AG20443 (cell line): ENCODE measurements around the gene TTLL10.

ENCODE experiments used
- DNase-seq: peaks from one replicate; pipeline ENCODE4 v3.0.0; 2012; ENCODE audit warnings: low spot score, mixed read lengths

Gene TTLL10

GRCh38 chr1:1207571-1207892, 33.9 kb downstream of the TTLL10 start:
- no peak for DNase-seq

DNA sequence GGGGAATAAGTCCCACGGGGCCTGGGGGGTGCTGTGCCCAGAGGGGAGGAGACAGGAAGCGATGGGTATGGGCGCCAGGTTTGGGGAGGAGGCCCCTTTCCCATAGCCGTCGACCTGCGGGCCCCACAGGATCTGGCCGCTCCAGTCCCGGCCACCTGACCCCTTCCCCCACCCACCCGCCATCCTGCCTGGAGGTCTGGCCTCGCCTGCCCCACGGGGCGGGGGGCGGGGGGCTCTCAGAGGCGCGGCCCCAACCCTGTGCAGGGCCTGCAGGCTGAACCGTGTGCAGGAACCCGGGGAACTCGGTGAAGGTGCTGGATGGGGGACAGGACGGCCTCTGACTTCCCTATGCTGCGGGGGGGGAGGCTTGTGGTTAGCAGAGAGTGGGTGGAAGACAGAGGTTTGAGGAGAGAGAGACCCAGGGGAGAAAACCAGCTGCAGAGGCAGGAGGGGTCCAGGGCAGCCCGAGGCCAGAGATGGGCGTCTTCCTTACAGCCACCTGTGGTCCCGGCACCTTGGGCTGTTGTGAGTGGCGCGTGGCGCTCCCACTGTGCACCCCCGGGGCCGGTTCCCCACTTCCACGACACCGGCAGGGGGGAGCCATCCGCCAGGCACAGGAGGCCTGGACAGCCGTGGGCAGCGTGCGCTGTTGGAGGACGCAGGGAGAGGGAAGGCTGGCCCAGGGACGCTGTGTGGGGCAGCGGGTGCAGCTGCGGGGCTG, 35.2 kb downstream of the TTLL10 start:
- no peak for DNase-seq

GRCh38 chr1:1210726-1211540, 37.3 kb downstream of the TTLL10 start:
- DNase-seq = no peak

DNA sequence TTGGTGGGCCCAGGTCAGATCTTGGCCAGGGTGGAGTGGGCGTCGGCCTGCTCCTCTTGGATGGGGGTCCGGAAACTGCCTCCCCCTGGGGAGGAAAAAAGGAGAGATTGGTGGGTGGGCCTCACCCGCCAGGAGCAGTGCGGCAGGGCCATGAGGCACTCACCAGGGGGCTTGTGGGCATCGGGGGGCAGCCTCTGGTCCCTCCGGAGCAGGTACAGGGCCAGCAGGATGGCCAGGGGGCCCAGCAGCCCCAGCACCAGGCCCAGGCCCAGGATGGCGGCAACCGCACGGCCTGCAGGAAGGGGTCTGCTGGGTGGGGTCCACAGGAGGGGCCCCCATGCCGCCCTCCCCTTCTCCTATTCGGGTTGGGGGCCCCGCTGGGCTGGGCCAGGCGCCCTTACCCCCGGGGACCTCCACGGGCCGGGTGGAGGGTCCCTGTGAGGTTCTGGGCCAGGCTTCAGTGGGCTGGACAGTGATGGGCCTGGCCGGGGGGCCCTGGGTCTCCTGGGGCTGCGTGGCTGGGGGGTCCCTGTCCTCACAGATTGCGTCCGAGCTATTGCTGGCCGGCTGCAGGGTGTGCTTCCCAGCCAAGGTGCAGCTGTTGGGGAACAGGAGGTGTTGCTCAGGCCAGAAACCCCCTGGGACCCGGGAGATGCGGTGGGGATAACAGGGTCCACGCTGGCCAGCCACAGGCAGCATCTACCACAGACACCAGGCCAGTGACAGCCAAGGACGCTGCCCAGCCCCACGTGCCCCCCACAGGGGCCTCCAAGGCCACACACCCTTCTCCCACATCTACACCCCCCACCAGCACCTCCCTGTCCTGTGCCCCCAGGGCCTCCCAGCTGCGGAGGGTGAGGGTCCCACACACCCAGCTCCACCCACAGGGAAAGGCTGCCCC, 38.1 kb downstream of the TTLL10 start:
- no peak for DNase-seq

- no peak for DNase-seq
Observed at GRCh38 chr1:1212780-1213344, 39.2 kb downstream of the TTLL10 start.

DNA sequence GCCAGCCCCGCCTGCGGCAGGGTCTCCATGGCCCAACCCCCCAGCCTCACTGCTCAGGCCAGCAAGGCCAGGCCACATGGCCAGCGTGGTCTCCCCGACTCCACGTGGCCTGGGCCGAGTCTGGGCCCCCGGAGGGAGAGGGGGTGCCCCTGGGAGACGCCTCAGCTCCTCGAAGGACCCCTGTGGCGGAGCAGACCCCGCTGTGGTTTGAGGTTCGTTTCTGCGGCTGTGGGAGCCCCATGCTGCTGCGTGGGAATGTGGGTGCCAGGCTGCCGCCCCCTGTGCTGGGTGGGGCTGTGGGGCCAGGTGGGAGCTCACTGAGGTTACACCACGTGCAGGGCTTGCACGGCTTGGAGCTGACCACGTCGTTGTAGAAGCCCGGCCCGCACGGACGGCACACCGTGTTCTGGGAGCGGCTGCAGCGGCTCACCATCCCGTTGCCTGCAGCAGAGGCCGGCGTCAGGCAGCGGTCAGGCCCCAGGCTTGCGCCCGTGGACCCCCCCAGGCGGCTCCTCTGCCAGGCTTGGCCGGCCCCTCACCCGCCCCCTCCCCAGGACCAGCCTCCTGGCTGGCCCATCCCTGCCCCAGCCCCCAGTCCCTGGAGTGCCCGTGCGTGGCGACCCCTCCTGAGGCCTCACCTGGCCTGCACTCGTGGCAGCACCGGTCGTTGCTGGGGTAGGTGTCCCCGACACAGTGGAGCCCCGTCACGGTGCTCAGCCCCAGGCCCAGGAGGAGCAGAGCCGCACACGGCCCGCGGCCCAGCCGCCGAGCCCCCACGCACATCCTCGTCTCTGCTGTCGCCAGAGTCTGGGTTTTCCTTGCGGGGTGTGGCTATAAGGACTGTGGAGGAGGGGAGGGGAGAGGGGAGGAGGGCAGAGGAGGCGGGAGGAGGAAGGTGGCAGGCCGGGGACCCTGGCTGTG, 39.9 kb downstream of the TTLL10 start, which contains the start of gene TNFRSF4:
Gene TNFRSF4, minus strand, starts transcription at position 809 of the 921 bp plus-strand sequence. Its CDS starts 26 bp downstream, at position 783.
- no peak for DNase-seq

- DNase-seq = no peak
Observed at GRCh38 chr1:1215080-1215676, 41.5 kb downstream of the TTLL10 start.

DNA sequence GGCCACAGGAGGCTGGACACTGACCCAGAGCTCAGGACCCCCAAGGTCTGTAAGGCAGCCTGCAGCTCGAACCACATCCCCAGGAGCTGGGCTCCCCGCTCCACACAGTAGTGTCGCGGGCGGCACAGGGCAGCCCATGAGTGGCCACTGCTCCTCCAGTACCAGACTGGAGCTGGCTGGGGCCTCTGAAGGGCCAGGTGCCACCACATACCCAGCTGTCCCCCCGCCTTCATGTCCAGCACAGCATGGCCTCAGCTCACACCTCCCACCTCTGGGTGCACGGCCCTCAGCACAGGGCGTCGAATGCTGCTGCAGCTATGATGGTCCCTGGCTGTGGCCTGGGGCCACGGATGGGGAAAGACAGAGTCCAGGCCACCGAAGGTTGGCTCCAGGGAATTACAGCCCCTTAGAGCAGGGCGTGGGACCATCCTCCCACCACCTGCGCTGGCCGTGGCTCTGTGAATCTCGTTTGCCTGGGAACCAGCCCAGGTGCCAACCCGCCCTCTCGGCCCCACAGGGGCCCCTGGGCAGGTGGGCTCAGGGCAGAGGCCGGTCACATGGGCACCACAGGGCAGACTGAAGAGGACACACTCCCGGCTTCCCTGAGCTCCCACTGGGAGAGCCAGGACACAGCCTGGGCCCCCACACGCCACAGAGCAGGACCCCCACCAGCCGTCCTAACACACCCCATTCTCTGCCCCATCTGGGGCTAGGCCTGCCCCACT, 42.4 kb downstream of the TTLL10 start:
- no peak for DNase-seq

GRCh38 chr1:1216770-1217620, 43.3 kb downstream of the TTLL10 start:
- no peak for DNase-seq

GRCh38 chr1:1217621-1218523, 44.2 kb downstream of the TTLL10 start:
- no peak for DNase-seq

DNA sequence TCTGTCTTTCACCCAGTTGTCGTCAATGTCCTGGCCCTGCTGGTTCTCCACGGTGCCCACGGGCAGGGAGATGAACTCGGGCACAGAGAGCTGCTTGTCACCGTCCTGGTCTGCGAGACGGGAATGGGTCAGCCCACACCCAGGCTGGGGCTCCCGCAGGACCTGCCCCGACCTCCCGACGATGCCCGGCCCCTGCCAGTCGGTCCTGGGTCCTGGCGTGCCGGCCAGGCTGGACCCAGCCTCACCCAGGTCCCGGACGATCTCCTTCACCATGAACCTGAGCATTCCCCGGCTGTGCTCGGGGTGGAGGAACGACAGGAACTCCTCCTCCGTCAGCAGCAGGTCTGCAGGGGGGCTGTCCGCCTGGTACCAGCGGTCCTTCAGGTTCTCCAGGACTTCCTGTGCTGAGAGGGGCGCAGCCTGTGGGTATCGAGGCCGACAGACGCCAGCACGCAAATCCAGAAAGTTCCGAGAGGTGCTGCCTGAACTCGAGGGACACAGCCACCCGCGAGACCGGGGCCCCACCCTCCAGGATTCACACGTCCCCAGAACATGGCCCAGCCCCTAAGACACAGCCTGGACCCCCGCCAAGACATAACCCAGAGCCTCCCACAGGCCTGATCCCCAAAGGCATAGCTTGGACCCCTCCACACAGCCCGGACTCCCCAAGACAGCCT, 45.0 kb downstream of the TTLL10 start:
- no peak for DNase-seq

DNA sequence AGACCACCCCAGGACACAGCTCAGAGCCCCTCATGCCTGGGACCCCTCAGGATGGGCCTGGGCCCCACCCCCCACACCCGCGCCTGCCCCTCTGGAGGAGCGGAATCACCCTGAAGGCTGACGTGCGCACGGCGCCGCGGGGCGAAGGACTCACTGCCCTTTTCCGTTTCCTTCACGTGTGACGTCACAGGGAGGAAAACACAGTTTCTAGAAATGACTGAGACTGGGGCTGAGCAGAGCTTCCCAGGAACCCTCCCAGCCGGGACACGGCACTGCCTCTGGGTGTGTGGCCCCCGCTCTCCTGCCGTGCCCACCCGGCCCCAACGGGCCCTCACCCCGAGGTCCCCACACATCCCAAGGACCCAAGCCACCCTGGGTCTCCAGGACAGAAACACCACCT, 45.7 kb downstream of the TTLL10 start:
- DNase-seq = no peak

DNA sequence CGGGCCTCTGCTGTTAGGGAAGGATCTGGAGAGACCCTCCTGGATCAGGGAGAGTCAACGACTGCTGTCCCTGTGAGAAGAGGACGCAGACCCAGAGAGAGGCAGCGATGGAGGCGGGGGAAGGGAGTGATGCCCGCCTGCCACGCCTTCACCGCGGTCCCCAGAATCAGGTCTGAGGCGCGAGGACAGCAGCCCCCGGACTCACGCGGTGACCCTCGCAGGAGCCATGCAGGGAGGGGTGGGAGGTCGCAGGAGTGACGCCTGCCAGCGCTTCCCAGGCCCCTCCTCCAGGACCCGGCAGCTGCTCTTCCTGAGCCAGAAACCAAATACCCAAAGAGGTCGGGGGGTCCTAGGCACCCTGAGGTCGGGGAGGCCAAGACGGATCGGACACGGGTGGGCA, 46.5 kb downstream of the TTLL10 start:
- no peak for DNase-seq

DNA sequence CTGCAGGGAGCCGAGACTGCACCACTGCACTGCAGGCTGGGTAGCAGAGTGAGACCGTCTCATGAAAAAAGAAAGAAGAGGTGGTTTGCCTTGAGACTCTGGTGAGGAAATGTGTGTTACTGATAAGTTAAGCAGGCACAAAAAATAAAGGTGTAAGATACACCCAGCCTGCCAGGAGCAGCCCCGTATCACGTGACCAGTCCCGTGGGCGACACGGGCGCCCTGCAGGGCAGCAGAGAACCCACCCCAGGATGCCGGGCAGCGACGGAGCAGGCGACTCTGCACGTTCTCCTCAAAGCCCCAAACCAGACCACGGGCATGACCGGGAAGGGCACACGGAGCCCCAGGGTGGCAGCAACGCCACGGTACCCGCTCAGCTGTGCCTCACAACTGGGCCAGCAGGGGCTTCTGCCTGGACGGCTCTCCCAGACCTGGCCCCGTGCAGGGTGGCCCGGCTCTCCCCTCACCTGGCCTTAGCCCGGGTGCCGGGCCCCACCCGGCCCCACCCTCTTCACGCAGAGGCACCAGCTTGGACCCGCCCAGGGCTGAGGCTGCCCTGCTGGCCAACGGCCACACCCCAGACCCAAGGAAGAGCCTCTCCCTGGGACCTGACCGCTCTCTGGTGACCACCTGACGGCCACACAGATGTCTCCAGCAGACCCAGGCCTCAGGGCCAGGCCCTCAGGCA, 48.4 kb downstream of the TTLL10 start:
- no peak for DNase-seq

DNA sequence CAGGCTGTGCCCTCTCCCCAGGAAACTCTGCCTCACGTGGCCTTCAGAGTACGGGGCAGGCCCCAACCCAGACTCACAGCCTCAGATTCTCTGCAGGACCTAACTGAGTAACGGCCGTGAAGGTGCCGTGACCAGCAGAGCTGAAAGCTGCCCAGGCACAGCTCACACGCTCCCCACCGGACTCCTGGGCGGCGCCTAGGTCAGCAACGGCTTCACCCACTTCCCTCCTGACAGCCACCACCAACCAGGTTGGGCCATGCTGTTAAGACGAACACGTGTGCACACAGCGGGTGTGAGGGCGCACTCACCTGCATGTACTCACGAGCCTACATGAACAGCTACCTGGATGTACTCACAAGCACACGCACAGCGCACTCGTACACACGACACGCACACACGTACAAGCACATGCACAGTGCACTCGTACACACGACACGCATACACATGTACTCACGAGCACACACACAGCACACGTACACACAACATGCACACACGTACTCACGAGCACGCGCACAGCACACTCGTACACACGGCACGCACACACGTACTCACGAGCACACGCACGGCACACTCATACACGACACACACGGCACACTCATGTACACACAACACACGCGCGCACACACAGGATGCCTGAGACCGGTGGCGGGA, 49.0 kb downstream of the TTLL10 start:
- no peak for DNase-seq

DNA sequence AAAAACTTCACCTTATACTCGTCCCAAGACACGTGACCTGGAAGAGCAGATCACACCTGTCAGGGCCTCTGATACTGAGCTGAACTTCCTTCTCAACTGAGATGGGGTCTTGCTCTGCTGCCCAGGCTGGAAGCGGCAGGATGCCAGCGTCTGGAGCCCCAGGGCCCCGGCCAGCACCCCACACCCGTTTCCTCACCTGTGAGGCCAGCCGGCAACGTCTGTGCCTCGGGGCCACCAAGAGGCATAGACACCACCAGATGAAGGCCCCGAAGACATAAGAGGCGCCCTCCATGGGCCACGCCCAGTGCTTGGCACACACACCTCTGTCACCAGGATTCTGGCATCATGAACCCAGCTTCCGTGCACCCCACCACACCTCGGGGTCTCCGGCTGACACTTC, 49.6 kb downstream of the TTLL10 start:
- DNase-seq = no peak
